PC-9 (cell line): ENCODE measurements around the gene MITF. TPM values are rescaled to one million over a fixed set of nuclear protein-coding genes. Genes with fewer than 3 reads are reported as not detected.

ENCODE experiments used
- BruUV-seq: library from RNA; stranded (reverse); fragments of 400-500 nt; replicated peaks from 2 replicates; lab custom pipeline; 2021; lab: Mats Ljungman, UMichigan
- CTCF ChIA-PET: fragments of 300-600 bp; sonication (Branson Sonifier 250); formaldehyde crosslinking; loops from one replicate; lab custom pipeline; 2022; ENCODE audit warnings: antibody characterized with exemption; lab: Charles Lee
- POLR2A ChIA-PET: fragments of 300-600 bp; sonication (Branson Sonifier 250); formaldehyde crosslinking; loops from one replicate; lab custom pipeline; 2022; ENCODE audit warnings: antibody characterized with exemption; ENCODE audit not compliant: unreplicated experiment; lab: Charles Lee
- DNase-seq, 2 experiments: peaks; one replicate each; pipeline versions ENCODE4 v3.0.0 to v3.0.0-alpha.2; 2015 to 2022; ENCODE audit warnings: mixed read lengths in 1 of 2
- H2AFZ ChIP-seq: fragments of 200-600 bp; sonication (generic); 2 replicates; pipeline ENCODE4 v1.8.1; 2017; ENCODE audit warnings: antibody characterized with exemption
- H3F3A ChIP-seq: fragments of 200-600 bp; sonication (generic); 2 replicates; pipeline ENCODE4 v1.8.1; 2017; ENCODE audit warnings: antibody characterized with exemption, mild to moderate bottlenecking, low read depth; ENCODE audit not compliant: insufficient read depth
- H3K27ac ChIP-seq: fragments of 200-600 bp; sonication (generic); 2 replicates; pipeline ENCODE4 v1.6.1; 2016; ENCODE audit warnings: mixed run types
- H3K27me3 ChIP-seq: fragments of 200-600 bp; sonication (generic); 2 replicates; pipeline ENCODE4 v1.6.1; 2016; ENCODE audit warnings: low read depth, mixed run types; ENCODE audit not compliant: insufficient read depth
- H3K36me3 ChIP-seq: fragments of 200-600 bp; sonication (generic); 2 replicates; pipeline ENCODE4 v1.6.1; 2016; ENCODE audit warnings: low read depth, mixed run types
- H3K4me1 ChIP-seq: fragments of 200-600 bp; sonication (generic); replicated peaks from 2 replicates; pipeline ENCODE4 v1.6.1; 2016; ENCODE audit warnings: mixed run types; ENCODE audit not compliant: insufficient read depth
- H3K4me2 ChIP-seq: fragments of 200-600 bp; sonication (generic); 2 replicates; pipeline ENCODE4 v1.6.1; 2017; ENCODE audit warnings: mixed run types
- H3K4me3 ChIP-seq: fragments of 200-600 bp; sonication (generic); 2 replicates; pipeline ENCODE4 v1.6.1; 2016; ENCODE audit warnings: mixed run types
- H3K79me2 ChIP-seq: fragments of 200-600 bp; sonication (generic); 2 replicates; pipeline ENCODE4 v1.6.1; 2017; ENCODE audit warnings: low read depth, mixed run types
- H3K9me2 ChIP-seq: fragments of 200-600 bp; sonication (generic); 2 replicates; pipeline ENCODE4 v1.8.1; 2017; ENCODE audit warnings: mild to moderate bottlenecking; ENCODE audit not compliant: insufficient read depth
- H3K9me3 ChIP-seq: fragments of 200-600 bp; sonication (generic); 2 replicates; pipeline ENCODE4 v1.8.1; 2016; ENCODE audit warnings: low read depth; ENCODE audit not compliant: insufficient read depth
- H4K20me1 ChIP-seq: fragments of 200-600 bp; sonication (generic); 2 replicates; pipeline ENCODE4 v1.8.1; 2017; ENCODE audit not compliant: insufficient read depth
- EZH2 ChIP-seq: fragments of 200-600 bp; sonication (generic); IDR thresholded peaks from 2 replicates; pipeline ENCODE4 v1.8.0; 2017; ENCODE audit warnings: antibody characterized with exemption, low read depth
- intact Hi-C: fragments of 100-400 bp; cut with micrococcal nuclease; formaldehyde crosslinking; loops from one replicate; pipeline ENCODE4 v1.10.0; 2022; ENCODE audit not compliant: unreplicated experiment
- total RNA-seq: library from RNA; stranded (reverse); gene quantifications from 2 replicates; pipeline ENCODE4 v1.2.3, GENCODE V29; 2021
- TF ChIP-seq, protein P1 (sequence below): fragments of 200-600 bp; sonication (generic); conservative IDR thresholded peaks from 2 replicates; pipeline ENCODE4 v1.6.1; 2017; ENCODE audit warnings: mixed run types, antibody characterized with exemption, mild to moderate bottlenecking, moderate library complexity

The MITF gene
- total RNA-seq, 1 experiment from 2014 or later, result 15.5 TPM

- no peaks in the 10 kb centered on the region for H3K9me3 ChIP-seq
- no peak overlapping the region for H3K27ac ChIP-seq
- no peak overlapping the region for H3K4me2 ChIP-seq
- H3F3A ChIP-seq, result peaks cover 8% of the 10 kb centered on the region
- no peaks in the 10 kb centered on the region for H3K9me2 ChIP-seq
- no peaks in the 10 kb centered on the region for H3K36me3 ChIP-seq
- H3K79me2 ChIP-seq, result no peaks in the 10 kb centered on the region
- BruUV-seq, result no TSS peak
- DNase-seq, result no peak
- H3K4me1 ChIP-seq, result peaks cover 12% of the 10 kb centered on the region; the same call in 1 of the 2 replicates
- no peaks in the 10 kb centered on the region for H3K27me3 ChIP-seq
- intact Hi-C loops, result no loop called here
- H2AFZ ChIP-seq, result no peak overlapping the region
- TF ChIP-seq, protein P1, sequence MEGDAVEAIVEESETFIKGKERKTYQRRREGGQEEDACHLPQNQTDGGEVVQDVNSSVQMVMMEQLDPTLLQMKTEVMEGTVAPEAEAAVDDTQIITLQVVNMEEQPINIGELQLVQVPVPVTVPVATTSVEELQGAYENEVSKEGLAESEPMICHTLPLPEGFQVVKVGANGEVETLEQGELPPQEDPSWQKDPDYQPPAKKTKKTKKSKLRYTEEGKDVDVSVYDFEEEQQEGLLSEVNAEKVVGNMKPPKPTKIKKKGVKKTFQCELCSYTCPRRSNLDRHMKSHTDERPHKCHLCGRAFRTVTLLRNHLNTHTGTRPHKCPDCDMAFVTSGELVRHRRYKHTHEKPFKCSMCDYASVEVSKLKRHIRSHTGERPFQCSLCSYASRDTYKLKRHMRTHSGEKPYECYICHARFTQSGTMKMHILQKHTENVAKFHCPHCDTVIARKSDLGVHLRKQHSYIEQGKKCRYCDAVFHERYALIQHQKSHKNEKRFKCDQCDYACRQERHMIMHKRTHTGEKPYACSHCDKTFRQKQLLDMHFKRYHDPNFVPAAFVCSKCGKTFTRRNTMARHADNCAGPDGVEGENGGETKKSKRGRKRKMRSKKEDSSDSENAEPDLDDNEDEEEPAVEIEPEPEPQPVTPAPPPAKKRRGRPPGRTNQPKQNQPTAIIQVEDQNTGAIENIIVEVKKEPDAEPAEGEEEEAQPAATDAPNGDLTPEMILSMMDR, result no peak
- TF ChIP-seq EZH2, result no peak
- CTCF ChIA-PET, result no interaction called here
- no peaks in the 10 kb centered on the region for H4K20me1 ChIP-seq
- POLR2A ChIA-PET, result no interaction called here
- H3K4me3 ChIP-seq, result no peak overlapping the region
These were observed 143.3 kb downstream of the MITF start for GRCh38 chr3:69882560-69882959.

DNA sequence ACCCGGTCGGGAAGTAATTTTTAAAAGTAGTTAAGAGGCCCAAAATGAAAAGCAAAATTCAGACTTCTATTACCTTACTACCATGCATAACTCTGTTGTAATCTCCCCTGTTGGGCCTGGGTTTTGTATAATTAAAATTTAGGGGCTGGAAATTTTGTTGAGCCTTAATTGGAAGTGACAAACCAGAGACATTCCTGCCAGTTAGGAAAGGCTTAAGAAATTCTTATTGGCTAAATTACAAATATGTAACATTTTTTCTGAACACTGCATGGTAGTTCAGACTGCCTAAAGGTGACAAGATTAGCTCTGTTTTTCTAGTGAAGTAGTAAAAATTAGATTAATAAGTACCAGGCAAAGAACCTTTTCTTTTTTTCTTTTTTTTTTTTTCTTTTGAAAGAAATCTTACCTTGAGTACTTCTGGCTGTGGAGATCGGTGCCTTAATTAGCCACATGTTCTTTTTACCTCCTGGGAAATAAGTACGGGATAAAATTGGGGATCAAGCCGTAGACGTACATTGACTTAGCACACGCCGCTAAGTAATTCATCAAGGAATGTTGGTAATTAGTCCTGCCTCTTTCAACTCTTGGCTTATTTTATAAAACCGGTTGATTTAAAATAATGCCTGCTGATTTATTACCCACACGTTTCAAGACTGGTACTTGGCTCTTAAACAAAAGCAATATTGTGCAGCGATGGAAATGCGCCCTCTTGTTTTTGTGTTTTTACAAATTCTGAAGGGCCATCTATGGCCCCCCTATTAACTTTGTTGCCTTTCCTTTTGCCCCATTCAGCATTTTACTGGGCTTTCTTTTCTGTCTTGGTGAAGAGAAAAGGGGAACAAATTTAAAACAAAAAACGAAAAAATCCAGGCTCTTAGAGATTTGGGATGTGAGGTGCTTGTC lies 149.0 kb downstream of the MITF start:
- Histone ChIP-seq H3K4me3 (no peak overlapping the region), H3K4me2 (no peak overlapping the region), H3K36me3 (no peaks in the 10 kb centered on the region), H4K20me1 (no peaks in the 10 kb centered on the region), H3K4me1 (peaks cover 23% of the 10 kb centered on the region), H3K9me2 (no peaks in the 10 kb centered on the region), H3K27ac (no peak overlapping the region), H3K9me3 (no peaks in the 10 kb centered on the region), H3K27me3 (no peaks in the 10 kb centered on the region), H3K79me2 (no peaks in the 10 kb centered on the region), H2AFZ (no peak overlapping the region), H3F3A (peaks cover 9% of the 10 kb centered on the region)
- ChIA-PET CTCF (no interaction called here), POLR2A (no interaction called here)
- no peak for DNase-seq
- BruUV-seq, result no TSS peak
- intact Hi-C loops, result no loop called here
- TF ChIP-seq, protein P1, result no peak
- no peak for TF ChIP-seq EZH2

- Histone ChIP-seq H3K36me3 (no peaks in the 10 kb centered on the region), H3K4me3 (no peak overlapping the region), H3K27ac (no peak overlapping the region), H3K9me2 (no peaks in the 10 kb centered on the region), H3K79me2 (no peaks in the 10 kb centered on the region), H3K4me1 (peaks cover 23% of the 10 kb centered on the region), H3K27me3 (no peaks in the 10 kb centered on the region), H2AFZ (no peak overlapping the region), H3K9me3 (no peaks in the 10 kb centered on the region), H3K4me2 (no peak overlapping the region), H3F3A (peaks cover 9% of the 10 kb centered on the region), H4K20me1 (no peaks in the 10 kb centered on the region)
- TF ChIP-seq, protein P1, result no peak
- TF ChIP-seq EZH2, result no peak
- CTCF ChIA-PET, result no interaction called here
- intact Hi-C loops, result no loop called here
- POLR2A ChIA-PET, result no interaction called here
- no TSS peak for BruUV-seq
- no peak for DNase-seq
These were observed 149.7 kb downstream of the MITF start for GRCh38 chr3:69888943-69889315.
